H1 (cell line): Measurements from ENCODE around the gene EPS8. TPM values are rescaled to one million over a fixed set of nuclear protein-coding genes. Genes with fewer than 3 reads are reported as not detected.

ENCODE experiments used
- JUND ChIP-seq: IDR thresholded peaks from 2 replicates; pipeline ENCODE4 v1.6.1; 2011; ENCODE audit warnings: mild to moderate bottlenecking, improper control_type of control experiment, low read length
- NANOG ChIP-seq: IDR thresholded peaks from 2 replicates; pipeline ENCODE4 v1.6.1; 2011; ENCODE audit warnings: low read length, low read depth, mild to moderate bottlenecking, inconsistent platforms; ENCODE audit not compliant: insufficient read depth, poor library complexity, severe bottlenecking
- SP4 ChIP-seq: IDR thresholded peaks from 2 replicates; pipeline ENCODE4 v1.6.1; 2012; ENCODE audit warnings: low read length, inconsistent platforms
- polyA plus RNA-seq, 7 experiments: library from polyadenylated mRNA; depleted of rRNA in 3 of 7; stranded (reverse) in 5 of 7; unstranded in 2 of 7; fragments of >200 nt in 5 of 7; fragments of 200-250 nt in 2 of 7; gene quantifications; 1 replicate in 5 of 7; 2 replicates in 1 of 7; 4 replicates in 1 of 7; pipeline versions ENCODE4 v1.2.1 to v1.2.3, GENCODE V29; 2011 to 2013; ENCODE audit warnings: missing spikeins in 2 of 7, mixed read lengths in 2 of 7
- total RNA-seq: library from RNA; stranded (reverse); fragmentation: NEBNext Ultra II Directional; extraction: Animal tissue kit (Norgen Biotek cat#: 25700); gene quantifications from 2 replicates; pipeline ENCODE4 v1.2.1, GENCODE V29; 2021
- TF ChIP-seq, protein P1 (sequence below): fragments of 300-600 bp; sonication (generic); IDR thresholded peaks from 2 replicates; pipeline ENCODE4 v1.7.1; 2012; ENCODE audit warnings: low read length, moderate library complexity, mild to moderate bottlenecking, inconsistent platforms; ENCODE audit not compliant: insufficient replicate concordance
- TF ChIP-seq, protein P2 (sequence below): IDR thresholded peaks from 2 replicates; pipeline ENCODE4 v1.6.1; 2012; ENCODE audit warnings: inconsistent platforms
- TF ChIP-seq, protein P3 (sequence below), 3 experiments: IDR thresholded peaks; 1 replicate in 2 of 3; 2 replicates in 1 of 3; pipeline versions ENCODE4 v1.5.1 to v1.6.1; 2011; ENCODE audit warnings: low read length in 3 of 3, mild to moderate bottlenecking in 3 of 3, inconsistent platforms in 2 of 3, low read depth in 1 of 3, moderate library complexity in 1 of 3; ENCODE audit not compliant: insufficient read depth in 1 of 3; ENCODE audit errors: control extremely low read depth in 1 of 3
- TF ChIP-seq, protein P4 (sequence below): IDR thresholded peaks from 2 replicates; pipeline ENCODE4 v1.6.1; 2012; ENCODE audit warnings: low read length, inconsistent platforms

EPS8 gene
- total and polyA plus RNA-seq, 2 of the 8 experiments (the other 6 are each of a cell fraction or from before 2014, with no cell fraction given): 3.0 to 4.6 TPM

DNA sequence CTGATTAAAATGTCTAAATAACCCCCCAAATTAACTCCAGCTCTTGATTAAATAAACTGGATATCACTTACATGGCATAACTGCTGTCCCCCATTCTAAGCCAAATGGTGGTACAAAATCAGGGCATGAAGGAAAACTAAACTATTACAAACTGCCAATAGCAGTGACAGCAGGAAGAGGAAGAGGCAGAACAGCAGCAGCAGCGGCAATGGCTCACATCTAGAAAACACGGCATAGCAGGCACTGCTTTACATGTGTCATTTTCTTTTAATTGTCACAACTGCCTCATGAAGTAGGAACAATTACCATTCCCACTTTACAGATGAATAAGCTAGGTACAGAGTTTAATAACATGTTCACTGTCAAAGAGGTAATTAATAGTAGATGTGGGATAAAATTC, 92.0 kb downstream of the EPS8 start (continued):
- TF ChIP-seq, protein P1, sequence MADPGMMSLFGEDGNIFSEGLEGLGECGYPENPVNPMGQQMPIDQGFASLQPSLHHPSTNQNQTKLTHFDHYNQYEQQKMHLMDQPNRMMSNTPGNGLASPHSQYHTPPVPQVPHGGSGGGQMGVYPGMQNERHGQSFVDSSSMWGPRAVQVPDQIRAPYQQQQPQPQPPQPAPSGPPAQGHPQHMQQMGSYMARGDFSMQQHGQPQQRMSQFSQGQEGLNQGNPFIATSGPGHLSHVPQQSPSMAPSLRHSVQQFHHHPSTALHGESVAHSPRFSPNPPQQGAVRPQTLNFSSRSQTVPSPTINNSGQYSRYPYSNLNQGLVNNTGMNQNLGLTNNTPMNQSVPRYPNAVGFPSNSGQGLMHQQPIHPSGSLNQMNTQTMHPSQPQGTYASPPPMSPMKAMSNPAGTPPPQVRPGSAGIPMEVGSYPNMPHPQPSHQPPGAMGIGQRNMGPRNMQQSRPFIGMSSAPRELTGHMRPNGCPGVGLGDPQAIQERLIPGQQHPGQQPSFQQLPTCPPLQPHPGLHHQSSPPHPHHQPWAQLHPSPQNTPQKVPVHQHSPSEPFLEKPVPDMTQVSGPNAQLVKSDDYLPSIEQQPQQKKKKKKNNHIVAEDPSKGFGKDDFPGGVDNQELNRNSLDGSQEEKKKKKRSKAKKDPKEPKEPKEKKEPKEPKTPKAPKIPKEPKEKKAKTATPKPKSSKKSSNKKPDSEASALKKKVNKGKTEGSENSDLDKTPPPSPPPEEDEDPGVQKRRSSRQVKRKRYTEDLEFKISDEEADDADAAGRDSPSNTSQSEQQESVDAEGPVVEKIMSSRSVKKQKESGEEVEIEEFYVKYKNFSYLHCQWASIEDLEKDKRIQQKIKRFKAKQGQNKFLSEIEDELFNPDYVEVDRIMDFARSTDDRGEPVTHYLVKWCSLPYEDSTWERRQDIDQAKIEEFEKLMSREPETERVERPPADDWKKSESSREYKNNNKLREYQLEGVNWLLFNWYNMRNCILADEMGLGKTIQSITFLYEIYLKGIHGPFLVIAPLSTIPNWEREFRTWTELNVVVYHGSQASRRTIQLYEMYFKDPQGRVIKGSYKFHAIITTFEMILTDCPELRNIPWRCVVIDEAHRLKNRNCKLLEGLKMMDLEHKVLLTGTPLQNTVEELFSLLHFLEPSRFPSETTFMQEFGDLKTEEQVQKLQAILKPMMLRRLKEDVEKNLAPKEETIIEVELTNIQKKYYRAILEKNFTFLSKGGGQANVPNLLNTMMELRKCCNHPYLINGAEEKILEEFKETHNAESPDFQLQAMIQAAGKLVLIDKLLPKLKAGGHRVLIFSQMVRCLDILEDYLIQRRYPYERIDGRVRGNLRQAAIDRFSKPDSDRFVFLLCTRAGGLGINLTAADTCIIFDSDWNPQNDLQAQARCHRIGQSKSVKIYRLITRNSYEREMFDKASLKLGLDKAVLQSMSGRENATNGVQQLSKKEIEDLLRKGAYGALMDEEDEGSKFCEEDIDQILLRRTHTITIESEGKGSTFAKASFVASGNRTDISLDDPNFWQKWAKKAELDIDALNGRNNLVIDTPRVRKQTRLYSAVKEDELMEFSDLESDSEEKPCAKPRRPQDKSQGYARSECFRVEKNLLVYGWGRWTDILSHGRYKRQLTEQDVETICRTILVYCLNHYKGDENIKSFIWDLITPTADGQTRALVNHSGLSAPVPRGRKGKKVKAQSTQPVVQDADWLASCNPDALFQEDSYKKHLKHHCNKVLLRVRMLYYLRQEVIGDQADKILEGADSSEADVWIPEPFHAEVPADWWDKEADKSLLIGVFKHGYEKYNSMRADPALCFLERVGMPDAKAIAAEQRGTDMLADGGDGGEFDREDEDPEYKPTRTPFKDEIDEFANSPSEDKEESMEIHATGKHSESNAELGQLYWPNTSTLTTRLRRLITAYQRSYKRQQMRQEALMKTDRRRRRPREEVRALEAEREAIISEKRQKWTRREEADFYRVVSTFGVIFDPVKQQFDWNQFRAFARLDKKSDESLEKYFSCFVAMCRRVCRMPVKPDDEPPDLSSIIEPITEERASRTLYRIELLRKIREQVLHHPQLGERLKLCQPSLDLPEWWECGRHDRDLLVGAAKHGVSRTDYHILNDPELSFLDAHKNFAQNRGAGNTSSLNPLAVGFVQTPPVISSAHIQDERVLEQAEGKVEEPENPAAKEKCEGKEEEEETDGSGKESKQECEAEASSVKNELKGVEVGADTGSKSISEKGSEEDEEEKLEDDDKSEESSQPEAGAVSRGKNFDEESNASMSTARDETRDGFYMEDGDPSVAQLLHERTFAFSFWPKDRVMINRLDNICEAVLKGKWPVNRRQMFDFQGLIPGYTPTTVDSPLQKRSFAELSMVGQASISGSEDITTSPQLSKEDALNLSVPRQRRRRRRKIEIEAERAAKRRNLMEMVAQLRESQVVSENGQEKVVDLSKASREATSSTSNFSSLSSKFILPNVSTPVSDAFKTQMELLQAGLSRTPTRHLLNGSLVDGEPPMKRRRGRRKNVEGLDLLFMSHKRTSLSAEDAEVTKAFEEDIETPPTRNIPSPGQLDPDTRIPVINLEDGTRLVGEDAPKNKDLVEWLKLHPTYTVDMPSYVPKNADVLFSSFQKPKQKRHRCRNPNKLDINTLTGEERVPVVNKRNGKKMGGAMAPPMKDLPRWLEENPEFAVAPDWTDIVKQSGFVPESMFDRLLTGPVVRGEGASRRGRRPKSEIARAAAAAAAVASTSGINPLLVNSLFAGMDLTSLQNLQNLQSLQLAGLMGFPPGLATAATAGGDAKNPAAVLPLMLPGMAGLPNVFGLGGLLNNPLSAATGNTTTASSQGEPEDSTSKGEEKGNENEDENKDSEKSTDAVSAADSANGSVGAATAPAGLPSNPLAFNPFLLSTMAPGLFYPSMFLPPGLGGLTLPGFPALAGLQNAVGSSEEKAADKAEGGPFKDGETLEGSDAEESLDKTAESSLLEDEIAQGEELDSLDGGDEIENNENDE: no peak
- TF ChIP-seq, protein P2, sequence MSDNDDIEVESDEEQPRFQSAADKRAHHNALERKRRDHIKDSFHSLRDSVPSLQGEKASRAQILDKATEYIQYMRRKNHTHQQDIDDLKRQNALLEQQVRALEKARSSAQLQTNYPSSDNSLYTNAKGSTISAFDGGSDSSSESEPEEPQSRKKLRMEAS: no peak
- TF ChIP-seq SP4 (no peak), JUND (no peak), NANOG (no peak)
- TF ChIP-seq, protein P3, sequence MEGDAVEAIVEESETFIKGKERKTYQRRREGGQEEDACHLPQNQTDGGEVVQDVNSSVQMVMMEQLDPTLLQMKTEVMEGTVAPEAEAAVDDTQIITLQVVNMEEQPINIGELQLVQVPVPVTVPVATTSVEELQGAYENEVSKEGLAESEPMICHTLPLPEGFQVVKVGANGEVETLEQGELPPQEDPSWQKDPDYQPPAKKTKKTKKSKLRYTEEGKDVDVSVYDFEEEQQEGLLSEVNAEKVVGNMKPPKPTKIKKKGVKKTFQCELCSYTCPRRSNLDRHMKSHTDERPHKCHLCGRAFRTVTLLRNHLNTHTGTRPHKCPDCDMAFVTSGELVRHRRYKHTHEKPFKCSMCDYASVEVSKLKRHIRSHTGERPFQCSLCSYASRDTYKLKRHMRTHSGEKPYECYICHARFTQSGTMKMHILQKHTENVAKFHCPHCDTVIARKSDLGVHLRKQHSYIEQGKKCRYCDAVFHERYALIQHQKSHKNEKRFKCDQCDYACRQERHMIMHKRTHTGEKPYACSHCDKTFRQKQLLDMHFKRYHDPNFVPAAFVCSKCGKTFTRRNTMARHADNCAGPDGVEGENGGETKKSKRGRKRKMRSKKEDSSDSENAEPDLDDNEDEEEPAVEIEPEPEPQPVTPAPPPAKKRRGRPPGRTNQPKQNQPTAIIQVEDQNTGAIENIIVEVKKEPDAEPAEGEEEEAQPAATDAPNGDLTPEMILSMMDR (IDR thresholded peaks at IDR 0.05; ENCODE audit: control extremely low read depth in 1 of 3, insufficient read depth in 1 of 3, low read depth in 1 of 3, low read length in 3 of 3): no peak
- TF ChIP-seq, protein P4, sequence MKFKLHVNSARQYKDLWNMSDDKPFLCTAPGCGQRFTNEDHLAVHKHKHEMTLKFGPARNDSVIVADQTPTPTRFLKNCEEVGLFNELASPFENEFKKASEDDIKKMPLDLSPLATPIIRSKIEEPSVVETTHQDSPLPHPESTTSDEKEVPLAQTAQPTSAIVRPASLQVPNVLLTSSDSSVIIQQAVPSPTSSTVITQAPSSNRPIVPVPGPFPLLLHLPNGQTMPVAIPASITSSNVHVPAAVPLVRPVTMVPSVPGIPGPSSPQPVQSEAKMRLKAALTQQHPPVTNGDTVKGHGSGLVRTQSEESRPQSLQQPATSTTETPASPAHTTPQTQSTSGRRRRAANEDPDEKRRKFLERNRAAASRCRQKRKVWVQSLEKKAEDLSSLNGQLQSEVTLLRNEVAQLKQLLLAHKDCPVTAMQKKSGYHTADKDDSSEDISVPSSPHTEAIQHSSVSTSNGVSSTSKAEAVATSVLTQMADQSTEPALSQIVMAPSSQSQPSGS: no peak
